Inflammatory macrophage (primary cell): ENCODE data around the gene FECH.
"Not testable (repeated sequence)": the region's sequence is repeated elsewhere in the genome, so short reads cannot be mapped to it uniquely, and the experiment has no call there.

Experiments
- DNase-seq, 2 donors: peaks; one replicate each; pipeline ENCODE4 v3.0.0-alpha.2; 2020 to 2022
- total RNA-seq, 18 experiments: gene quantifications; one replicate each; lab custom pipeline; 2026; ENCODE audit warnings: mixed read lengths in 6 of 18, inconsistent platforms in 2 of 18; lab: John Stamatoyannopoulos, UW

FECH gene
- 23.7 to 96.6 (median 64.8) reads per million in 18 experiments for total RNA-seq

DNA sequence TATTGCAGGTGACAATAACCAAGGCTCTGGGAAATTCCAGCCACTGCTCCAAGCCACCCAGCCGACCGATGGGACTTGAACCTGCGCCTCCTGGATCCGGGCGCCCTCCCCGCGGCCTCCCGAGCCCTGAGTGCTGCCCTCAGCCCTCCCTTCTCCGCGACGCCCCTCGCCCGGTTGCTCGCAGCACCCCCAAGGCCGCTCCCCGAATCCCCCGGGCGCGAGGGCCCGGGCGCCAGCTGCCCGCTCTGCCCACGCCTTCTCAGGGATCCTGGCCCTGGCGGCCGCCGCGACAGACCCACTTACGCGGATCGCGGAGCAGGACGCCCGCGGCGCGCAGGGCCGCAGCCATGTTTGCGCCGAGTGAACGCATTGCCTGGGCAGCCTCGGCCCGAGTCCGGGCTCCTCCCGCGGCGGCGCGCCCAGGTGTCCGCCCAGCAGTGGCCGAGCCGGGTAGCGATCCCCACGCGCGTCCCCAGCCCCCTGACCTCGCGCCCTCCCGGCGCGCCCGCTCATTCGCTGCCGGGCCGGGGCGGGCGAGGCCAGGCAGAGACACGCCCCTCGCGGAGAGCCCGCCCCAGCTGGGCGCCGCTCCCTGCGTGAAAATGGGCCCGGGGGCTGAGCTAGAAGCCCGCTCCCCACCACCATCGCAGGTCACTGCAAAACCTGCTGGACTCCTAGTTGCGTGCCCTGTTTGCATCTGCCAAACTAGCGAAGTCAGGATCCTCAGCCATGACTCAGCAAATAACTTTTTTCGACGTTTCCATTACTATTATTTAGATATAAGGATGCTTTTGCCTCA lies at the start of gene FECH:
Gene FECH, minus strand, starts transcription at position 452 of the 799 bp plus-strand sequence. Its CDS starts 82 bp downstream, at position 370.
- DNase-seq, result peak; percentile 75 to 86

DNA sequence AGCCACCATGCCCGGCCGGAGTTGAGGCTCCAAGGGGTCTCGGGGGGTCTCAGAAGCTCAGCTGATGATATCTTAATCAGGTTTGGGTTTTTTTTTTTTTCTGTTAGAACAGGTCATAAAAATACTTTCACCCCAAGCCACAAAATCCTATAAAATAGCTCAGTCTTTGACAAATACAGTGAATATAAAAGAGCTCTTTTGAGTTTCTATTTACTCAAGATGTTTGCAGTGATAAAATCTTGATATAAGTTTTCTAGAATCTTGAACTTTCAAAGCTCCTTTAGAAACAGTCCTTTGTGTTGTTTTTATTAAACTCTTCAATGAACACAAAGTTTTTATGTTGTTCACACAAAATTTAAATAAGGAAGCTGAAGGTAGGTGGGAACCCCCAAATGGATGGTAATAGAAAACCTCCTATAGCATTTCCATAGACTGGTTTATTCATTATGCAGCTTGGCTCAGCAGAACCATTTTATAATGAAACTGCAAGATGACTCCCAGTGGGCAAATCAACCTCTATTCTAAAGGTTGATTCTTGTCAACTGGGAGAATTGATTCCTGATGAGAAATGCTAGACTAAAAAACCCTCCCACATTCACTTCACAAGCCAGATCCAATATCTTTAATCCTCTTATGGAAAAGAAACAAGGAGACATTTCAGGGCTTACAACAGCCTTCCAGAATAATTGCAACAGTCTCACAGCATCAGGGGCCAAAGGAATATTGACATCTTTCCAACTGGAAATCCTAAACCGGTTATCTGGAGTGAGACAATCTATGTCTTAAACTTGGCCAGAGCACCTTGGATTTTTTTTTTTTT lies 48.7 kb upstream of the FECH start:
- DNase-seq, result no peak

- DNase-seq, result no peak
Measured at GRCh38 chr18:57631697-57632096, 45.2 kb upstream of the FECH start.

DNA sequence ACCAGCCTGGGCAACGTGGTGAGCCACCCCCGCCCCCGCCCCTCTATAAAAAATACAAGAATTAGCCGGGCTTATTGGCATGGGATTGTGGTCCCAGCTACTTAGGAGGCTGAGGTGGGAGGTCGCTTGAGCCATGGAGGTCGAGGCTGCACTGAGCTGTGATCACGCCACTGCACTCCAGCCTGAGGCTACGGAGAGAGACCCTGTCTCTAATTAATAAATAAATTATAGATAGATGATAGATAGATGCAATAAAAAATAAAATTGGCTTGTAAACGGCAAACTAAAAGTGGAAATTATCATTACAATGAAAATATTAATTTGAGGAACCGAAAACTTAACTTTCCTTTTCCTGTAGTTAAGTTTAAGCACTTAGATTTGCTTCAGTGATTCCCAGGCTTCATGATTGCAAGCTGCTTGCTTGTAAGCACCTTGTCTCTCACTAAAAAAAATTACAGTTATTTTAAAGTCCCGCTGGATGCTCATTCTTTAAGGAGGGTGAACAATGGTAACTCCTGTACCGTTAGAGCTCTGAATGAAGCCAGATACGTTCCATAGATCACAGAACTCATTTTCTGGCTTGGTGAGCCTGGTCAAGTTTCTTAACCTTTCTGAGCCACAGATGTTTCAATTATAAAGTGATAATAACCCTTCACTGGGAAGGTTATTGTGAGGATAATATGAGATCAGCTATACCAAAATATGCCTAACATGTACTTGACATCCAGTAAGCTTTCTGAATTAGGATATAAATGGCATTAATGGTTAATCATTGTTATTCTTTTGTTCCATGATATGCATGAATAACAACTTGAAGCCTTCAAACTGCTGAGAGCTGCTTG lies 44.5 kb upstream of the FECH start:
- DNase-seq, result no peak

DNA sequence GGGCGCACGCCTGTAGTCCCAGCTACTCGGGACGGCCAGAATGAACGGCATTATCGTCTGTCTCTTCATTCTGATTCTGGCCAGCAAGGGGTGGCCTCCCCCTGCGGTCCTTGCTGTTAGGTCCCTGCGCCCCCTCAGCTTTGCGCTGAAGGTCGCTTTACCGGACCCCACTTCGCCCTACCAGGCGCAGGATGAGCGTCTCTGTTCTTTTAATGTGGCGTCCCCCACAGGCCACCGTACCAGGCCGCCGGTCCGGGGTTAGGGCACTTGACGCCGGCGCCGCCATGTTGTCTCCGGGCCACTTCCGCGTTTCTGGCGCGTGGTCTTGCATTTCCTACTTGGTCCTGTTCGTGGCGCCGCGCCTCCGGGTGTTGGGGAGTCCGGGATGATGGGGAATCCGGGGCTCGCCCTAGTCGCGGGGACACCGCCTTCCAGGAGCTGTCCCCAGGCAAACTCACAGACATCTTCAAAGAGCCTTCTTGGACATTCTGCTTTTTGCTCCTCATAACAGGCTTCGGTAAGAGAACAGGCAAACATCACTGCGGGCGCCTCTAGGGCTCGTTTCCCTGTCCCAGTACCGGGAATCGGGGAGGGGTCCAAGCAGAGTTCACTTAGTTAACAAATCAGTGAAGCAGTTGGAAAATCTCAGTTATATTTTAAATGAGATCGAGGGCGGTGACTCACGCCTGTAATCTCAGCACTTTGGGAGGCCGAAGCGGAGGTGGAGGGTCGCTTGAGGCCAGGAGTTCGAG lies 43.7 kb upstream of the FECH start:
- peak; percentile 95 to 97 for DNase-seq

DNA sequence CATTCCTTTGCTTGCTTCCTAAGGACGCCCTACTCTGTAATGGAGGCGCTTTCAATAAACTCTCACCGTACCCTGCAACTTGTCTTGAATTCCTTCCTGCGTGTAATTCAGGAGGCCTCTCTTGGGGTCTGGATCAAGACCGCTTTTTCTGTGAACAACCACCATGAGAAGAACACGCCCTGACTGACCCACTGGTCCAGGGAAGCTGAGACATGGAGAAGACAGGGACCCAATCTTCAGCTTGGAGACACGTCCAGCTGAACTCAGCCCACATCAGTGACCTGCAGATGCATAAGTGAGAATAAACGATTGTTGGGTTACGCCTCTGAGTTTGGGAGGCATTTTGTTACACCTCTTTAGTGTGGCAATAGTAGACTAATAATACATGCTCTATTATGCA lies 42.9 kb upstream of the FECH start:
- no peak for DNase-seq

GRCh38 chr18:57627488-57627887 lies 41.0 kb upstream of the FECH start:
- DNase-seq, result no peak

DNA sequence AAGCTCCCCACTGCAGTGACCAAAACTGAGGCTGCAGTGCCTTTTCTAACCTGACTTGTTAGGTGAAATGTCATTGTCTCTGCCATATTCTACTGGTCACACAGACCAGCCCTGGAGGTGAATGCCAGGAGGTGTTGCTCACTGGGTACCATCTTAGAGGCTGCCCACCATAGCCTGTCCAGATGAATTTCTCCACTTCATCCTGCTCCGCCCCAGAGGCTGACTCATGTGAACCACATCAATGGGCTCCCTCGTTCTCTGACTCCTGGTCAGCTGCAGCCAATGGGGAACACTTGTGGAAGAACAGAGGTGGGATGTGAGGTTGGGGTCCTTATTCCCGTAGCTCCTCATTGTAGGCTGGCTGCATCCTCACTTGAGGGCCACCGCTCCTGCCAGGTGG lies 38.5 kb upstream of the FECH start:
- no peak for DNase-seq

- no peak for DNase-seq
Measured at GRCh38 chr18:57621246-57621604, 34.7 kb upstream of the FECH start.

GRCh38 chr18:57619876-57620275 lies 33.4 kb upstream of the FECH start:
- DNase-seq, result no peak

GRCh38 chr18:57618910-57619309 lies 32.4 kb upstream of the FECH start:
- peak; percentile 48 to 52 for DNase-seq

- no peak for DNase-seq
Measured at GRCh38 chr18:57603871-57604270, 17.4 kb upstream of the FECH start.

- no peak for DNase-seq
Measured at GRCh38 chr18:57595347-57595746, 8.8 kb upstream of the FECH start.

DNA sequence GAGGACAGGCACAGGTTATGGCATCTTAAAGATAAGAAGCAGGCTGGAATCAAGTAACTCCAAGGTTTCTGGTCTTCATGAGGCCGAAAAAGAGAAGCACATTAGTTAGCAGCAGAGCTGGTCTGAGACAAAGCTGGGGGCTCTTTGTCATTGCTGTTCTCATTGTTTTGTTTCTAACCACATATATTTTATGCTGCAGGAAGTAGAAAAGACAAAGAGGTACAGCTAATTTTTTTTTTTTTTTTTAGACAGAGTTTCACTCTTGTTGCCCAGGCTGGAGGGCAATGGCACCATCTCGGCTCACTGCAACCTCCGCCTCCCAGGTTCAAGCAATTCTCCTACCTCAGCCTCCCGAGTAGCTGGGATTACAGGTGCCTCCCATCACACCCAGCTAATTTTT lies 6.2 kb upstream of the FECH start:
- not testable (repeated sequence) for DNase-seq

DNA sequence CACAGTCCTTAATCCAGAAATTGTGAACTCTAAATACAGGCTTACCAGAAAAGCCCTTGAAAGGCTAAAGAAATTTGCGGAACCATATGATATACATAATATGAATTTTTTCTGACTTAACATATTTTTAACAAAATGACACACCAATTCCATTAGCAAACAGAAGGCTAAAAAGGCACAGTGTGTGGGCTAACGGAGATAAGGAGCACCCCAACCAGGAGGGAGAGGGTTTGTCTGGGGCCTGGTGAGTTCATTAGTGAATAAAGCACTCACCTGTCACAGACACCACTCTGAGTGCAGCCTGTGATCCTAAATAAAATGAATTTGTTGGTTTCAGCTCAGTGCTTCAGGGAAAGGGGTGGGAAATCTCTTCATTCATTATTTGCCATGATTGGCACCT lies 2.7 kb upstream of the FECH start:
- no peak for DNase-seq

DNA sequence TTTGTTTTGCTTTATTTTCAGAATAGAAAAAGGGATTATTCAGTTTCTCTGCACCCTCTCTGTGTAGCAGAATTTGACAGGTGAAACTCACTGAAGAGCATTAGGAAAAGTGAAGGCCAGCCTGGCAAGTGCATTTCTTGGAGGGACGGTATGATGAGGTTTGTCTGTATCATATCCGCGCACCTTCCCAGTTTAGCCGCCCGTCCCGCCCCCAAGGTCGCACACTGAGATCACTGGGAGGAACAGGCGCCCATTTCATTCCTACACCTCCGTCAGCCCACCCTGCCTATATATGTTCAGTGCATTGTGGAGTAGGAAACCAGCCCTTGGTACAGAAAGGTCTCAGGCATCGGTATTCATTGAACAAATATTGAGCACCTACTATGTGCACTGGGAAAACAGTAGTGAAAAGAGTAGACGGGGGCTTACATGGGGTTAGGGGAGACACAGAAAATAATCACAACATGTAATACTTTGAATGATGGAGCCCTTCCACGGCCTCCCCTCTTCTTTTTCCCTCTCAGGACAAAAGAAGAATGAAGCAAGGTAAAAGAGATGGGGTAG lies 678 bp upstream of the FECH start:
- no peak for DNase-seq

- no peak for DNase-seq
Measured at GRCh38 chr18:57585855-57586250, 649 bp downstream of the FECH start.

DNA sequence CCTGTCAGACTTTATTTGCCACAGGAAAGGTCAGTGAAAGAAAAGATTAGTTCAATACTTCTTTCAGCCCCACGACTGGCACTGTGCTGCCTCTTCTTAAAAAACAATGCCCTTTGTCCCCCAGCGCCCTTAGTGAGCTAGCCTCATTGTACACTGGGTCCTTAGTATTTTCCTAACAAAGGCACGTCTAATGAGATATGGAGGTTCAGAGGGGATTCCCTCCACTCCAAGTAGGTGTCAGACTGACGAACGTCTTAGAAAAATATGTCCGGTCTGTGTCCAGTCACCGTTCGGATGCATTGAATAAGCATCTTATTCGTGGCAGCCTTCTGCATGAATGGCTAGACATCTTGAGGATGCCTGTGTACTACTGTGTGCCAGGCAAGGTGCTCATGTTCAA lies 1.1 kb downstream of the FECH start:
- DNase-seq, result no peak

DNA sequence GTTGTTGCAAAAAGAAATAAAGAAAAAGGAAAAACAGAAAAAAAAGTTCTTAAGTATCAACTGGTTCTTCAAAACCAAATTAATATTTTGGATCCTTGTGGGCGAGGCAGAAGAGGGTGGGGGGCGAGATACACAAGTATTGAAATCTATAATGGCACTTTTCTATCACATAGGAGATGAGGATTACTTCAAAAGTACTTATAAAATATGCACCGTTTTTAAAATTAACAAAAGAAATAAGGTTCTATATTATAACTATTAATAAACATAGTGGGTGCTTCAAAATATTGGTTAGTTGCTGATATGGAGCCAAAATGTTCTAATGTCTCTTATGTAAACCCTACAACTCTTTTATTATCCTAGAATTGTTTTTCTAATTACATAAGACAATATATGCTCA lies 2.1 kb downstream of the FECH start:
- no peak for DNase-seq

GRCh38 chr18:57583297-57583835 lies 3.1 kb downstream of the FECH start:
- no peak for DNase-seq

- peak; percentile 85 to 87 for DNase-seq
Measured at GRCh38 chr18:57581301-57581934, 5.1 kb downstream of the FECH start.
